Measurements from ENCODE around the gene VAC14.

GRCh38 chr16:70788668-70789594 lies 12.0 kb downstream of the VAC14 start:
- TF ChIP-seq CTCF (conservative IDR thresholded peaks at IDR 0.05; ENCODE audit: low read length) (no peak), EZH2phosphoT487 (IDR thresholded peaks at IDR 0.05; ENCODE audit: borderline replicate concordance) (no peak)
